Peyer's patch (tissue), 4 donors: Measurements from ENCODE around the gene ZDHHC12.

ENCODE experiments used
- CTCF ChIP-seq, 6 experiments: fragments of 450-650 bp in 4 of 6; fragments of 200-600 bp in 2 of 6; sonication (generic) in 1 of 6; IDR thresholded peaks; one replicate each; pipeline ENCODE4 v1.5.1; 2017 to 2019; ENCODE audit warnings: antibody characterized with exemption in 6 of 6, mild to moderate bottlenecking in 3 of 6, moderate library complexity in 1 of 6
- POLR2A ChIP-seq, 2 donors: fragments of 450-650 bp; IDR thresholded peaks; one replicate each; pipeline ENCODE4 v1.5.1; 2017; ENCODE audit warnings: antibody characterized with exemption in 2 of 2, mild to moderate bottlenecking in 2 of 2, moderate library complexity in 2 of 2

- TF ChIP-seq CTCF (IDR thresholded peaks at IDR 0.05), result no peak
- no peak for TF ChIP-seq POLR2A (IDR thresholded peaks at IDR 0.05)
Observed at GRCh38 chr9:128768606-128769005, 44.7 kb upstream of the ZDHHC12 start.
